GM23338 (cell line): ENCODE measurements around the gene RORB.

Experiments used
- CREB1 ChIP-seq: fragments of 250-450 bp; sonication (Bioruptor Pico); IDR thresholded peaks from 2 replicates; pipeline ENCODE4 v1.5.0; 2020; ENCODE audit warnings: low read depth, mild to moderate bottlenecking, moderate library complexity
- EZH2 ChIP-seq: fragments of 200-600 bp; sonication (generic); IDR thresholded peaks from one replicate; pipeline ENCODE4 v1.8.0; 2017; ENCODE audit warnings: antibody characterized with exemption, mild to moderate bottlenecking, low read depth; ENCODE audit not compliant: unreplicated experiment
- EZH2phosphoT487 ChIP-seq: fragments of 200-600 bp; sonication (generic); IDR thresholded peaks from one replicate; pipeline ENCODE4 v1.8.1; 2018; ENCODE audit warnings: antibody characterized with exemption; ENCODE audit not compliant: unreplicated experiment
- JUNB ChIP-seq: IDR thresholded peaks from one replicate; pipeline ENCODE4 v1.6.1; 2016; ENCODE audit warnings: antibody characterized with exemption; ENCODE audit not compliant: unreplicated experiment
- NANOG ChIP-seq: IDR thresholded peaks from 2 replicates; pipeline ENCODE4 v1.6.1; 2016; ENCODE audit warnings: antibody characterized with exemption, borderline replicate concordance
- POLR2AphosphoS5 ChIP-seq: IDR thresholded peaks from 2 replicates; pipeline ENCODE4 v1.6.1; 2016; ENCODE audit warnings: antibody characterized with exemption, low read depth
- REST ChIP-seq: IDR thresholded peaks from one replicate; pipeline ENCODE4 v1.6.1; 2018; ENCODE audit warnings: antibody characterized with exemption; ENCODE audit not compliant: unreplicated experiment
- STAT1 ChIP-seq: IDR thresholded peaks from one replicate; pipeline ENCODE4 v1.6.1; 2016; ENCODE audit warnings: antibody characterized with exemption; ENCODE audit not compliant: unreplicated experiment
- ZNF114 ChIP-seq: fragments of 250-450 bp; sonication (Bioruptor Pico); IDR thresholded peaks from 2 replicates; pipeline ENCODE4 v1.5.0; 2020; ENCODE audit warnings: mild to moderate bottlenecking, moderate library complexity
- ZNF331 ChIP-seq: fragments of 250-450 bp; sonication (Bioruptor Pico); IDR thresholded peaks from 2 replicates; pipeline ENCODE4 v1.5.0; 2020; ENCODE audit warnings: low read depth, mild to moderate bottlenecking, moderate library complexity
- ZNF462 ChIP-seq: fragments of 250-450 bp; sonication (Bioruptor Pico); IDR thresholded peaks from 2 replicates; pipeline ENCODE4 v1.5.0; 2020; ENCODE audit warnings: mild to moderate bottlenecking, moderate library complexity
- TF ChIP-seq, protein P1 (sequence below), 2 experiments: fragments of 200-600 bp in 1 of 2; sonication (generic) in 1 of 2; conservative IDR thresholded peaks; 2 replicates each; pipeline versions ENCODE4 v1.5.1 to v1.6.1; 2016 to 2017; ENCODE audit warnings: antibody characterized with exemption in 2 of 2, low read depth in 2 of 2, mild to moderate bottlenecking in 2 of 2, moderate library complexity in 1 of 2
- TF ChIP-seq, protein P2 (sequence below): IDR thresholded peaks from 2 replicates; pipeline ENCODE4 v1.6.1; 2016; ENCODE audit warnings: antibody characterized with exemption

DNA sequence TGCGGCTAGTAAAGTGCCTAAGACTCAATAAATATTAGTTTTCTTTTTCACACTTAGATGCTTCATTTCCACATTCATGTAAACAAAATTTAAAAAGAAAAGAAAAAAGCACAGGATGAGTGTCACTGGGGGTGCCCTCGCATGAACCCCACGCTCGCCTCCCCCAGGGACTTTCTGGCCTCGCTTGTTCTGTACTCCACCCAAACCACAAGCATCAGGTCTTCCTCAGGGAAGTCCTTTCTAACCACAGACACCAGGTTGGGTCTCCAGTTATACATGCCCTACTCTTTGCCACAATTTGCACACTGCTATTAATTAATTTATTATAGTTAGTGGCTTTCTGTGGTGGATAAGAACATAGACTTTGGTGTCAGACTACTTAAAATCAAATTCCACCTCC, 92.4 kb downstream of the RORB start:
- TF ChIP-seq, protein P1, sequence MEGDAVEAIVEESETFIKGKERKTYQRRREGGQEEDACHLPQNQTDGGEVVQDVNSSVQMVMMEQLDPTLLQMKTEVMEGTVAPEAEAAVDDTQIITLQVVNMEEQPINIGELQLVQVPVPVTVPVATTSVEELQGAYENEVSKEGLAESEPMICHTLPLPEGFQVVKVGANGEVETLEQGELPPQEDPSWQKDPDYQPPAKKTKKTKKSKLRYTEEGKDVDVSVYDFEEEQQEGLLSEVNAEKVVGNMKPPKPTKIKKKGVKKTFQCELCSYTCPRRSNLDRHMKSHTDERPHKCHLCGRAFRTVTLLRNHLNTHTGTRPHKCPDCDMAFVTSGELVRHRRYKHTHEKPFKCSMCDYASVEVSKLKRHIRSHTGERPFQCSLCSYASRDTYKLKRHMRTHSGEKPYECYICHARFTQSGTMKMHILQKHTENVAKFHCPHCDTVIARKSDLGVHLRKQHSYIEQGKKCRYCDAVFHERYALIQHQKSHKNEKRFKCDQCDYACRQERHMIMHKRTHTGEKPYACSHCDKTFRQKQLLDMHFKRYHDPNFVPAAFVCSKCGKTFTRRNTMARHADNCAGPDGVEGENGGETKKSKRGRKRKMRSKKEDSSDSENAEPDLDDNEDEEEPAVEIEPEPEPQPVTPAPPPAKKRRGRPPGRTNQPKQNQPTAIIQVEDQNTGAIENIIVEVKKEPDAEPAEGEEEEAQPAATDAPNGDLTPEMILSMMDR (conservative IDR thresholded peaks at IDR 0.05; ENCODE audit: low read depth in 2 of 2): no peak
- TF ChIP-seq ZNF462 (CRISPR knock-in tag): no peak
- TF ChIP-seq POLR2AphosphoS5: no peak
- TF ChIP-seq EZH2: no peak
- TF ChIP-seq CREB1 (CRISPR knock-in tag): no peak
- TF ChIP-seq EZH2phosphoT487: no peak
- no peak for TF ChIP-seq REST
- TF ChIP-seq NANOG: no peak
- no peak for TF ChIP-seq ZNF114 (CRISPR knock-in tag)
- TF ChIP-seq ZNF331 (CRISPR knock-in tag): no peak
- TF ChIP-seq JUNB: no peak
- TF ChIP-seq, protein P2, sequence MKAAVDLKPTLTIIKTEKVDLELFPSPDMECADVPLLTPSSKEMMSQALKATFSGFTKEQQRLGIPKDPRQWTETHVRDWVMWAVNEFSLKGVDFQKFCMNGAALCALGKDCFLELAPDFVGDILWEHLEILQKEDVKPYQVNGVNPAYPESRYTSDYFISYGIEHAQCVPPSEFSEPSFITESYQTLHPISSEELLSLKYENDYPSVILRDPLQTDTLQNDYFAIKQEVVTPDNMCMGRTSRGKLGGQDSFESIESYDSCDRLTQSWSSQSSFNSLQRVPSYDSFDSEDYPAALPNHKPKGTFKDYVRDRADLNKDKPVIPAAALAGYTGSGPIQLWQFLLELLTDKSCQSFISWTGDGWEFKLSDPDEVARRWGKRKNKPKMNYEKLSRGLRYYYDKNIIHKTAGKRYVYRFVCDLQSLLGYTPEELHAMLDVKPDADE: no peak
- no peak for TF ChIP-seq STAT1
